Astrocyte of the cerebellum (primary cell): ENCODE data around the gene SFXN5.

Experiments used
- DNase-seq: peaks from one replicate; pipeline ENCODE4 v3.0.0-alpha.2; 2011; ENCODE audit warnings: low read depth
- H3K4me3 ChIP-seq: 2 replicates; pipeline ENCODE4 v1.5.1; 2011; ENCODE audit warnings: mild to moderate bottlenecking, low read depth, low read length, moderate library complexity
- in situ Hi-C: cut with HindIII; loops from 2 replicates; pipeline ENCODE4 v1.10.0; 2017; ENCODE audit warnings: low sequenced_read_pairs
- TF ChIP-seq, protein P1 (sequence below): IDR thresholded peaks from 2 replicates; pipeline ENCODE4 v1.5.1; 2012; ENCODE audit warnings: low read length, low read depth, moderate library complexity, mild to moderate bottlenecking; ENCODE audit errors: missing control alignments

Gene SFXN5

DNA sequence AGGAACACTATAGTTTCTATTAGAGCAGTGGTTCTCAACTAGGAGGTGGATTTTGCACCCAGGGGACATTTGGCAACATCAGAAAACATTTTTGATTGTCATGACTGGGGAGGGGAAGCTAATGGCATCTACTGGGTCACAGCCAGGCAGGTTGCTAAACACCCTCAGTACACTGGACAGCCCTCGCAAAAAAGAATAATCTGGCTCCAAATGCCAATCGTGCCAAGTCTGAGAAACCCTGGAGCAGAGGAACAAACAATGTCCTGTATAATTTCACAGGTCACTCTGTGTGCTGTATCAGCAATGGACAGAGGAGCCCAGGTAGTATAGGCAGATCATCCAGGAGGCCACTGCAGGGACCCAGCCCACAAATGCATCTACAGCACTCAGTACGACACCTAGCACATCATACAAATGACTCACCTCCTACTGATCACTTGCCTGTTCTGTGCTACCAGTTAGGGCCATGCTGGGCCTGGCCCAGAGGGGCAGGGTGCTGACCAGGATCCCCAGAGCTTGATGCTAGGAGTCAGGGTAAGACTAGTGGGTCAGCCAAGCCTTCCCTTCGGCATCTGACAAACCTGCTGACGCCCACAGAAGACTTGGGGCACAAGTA lies 37.6 kb downstream of the SFXN5 start:
- in situ Hi-C loops, result no loop called here
- H3K4me3 ChIP-seq, result no peak overlapping the region
- DNase-seq, result no peak
- TF ChIP-seq, protein P1, sequence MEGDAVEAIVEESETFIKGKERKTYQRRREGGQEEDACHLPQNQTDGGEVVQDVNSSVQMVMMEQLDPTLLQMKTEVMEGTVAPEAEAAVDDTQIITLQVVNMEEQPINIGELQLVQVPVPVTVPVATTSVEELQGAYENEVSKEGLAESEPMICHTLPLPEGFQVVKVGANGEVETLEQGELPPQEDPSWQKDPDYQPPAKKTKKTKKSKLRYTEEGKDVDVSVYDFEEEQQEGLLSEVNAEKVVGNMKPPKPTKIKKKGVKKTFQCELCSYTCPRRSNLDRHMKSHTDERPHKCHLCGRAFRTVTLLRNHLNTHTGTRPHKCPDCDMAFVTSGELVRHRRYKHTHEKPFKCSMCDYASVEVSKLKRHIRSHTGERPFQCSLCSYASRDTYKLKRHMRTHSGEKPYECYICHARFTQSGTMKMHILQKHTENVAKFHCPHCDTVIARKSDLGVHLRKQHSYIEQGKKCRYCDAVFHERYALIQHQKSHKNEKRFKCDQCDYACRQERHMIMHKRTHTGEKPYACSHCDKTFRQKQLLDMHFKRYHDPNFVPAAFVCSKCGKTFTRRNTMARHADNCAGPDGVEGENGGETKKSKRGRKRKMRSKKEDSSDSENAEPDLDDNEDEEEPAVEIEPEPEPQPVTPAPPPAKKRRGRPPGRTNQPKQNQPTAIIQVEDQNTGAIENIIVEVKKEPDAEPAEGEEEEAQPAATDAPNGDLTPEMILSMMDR, result no peak

DNA sequence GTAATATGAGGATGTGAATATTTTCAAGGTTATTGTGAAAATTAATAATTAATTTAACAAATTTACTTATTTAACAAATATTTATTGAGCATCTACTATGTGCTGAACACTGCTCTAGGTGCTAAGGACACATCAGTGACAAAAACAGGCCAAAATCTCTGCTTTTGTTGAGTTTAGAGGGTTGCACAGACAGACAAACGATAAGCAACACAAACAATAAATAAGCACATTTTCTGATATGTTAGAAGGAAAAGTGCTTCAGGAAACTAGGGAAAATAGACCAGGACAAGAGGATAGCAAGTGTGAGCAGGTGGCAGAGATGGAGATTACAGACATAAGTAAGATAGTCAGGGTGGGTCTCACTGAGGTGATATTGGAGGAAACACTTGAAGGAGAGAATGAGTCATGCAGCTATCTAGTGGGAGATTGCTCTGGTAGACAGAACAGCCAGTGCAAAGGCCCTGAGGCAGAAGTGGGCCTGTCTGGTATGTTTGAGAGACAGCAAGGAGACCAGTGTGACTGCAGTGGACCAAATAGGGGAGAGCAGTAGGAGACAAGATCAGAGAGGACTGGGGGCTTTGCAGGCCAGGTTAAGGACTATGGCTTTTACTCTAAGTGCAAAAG lies 38.3 kb downstream of the SFXN5 start:
- TF ChIP-seq, protein P1, result no peak
- DNase-seq, result no peak
- H3K4me3 ChIP-seq, result no peak overlapping the region
- in situ Hi-C loops, result no loop called here

DNA sequence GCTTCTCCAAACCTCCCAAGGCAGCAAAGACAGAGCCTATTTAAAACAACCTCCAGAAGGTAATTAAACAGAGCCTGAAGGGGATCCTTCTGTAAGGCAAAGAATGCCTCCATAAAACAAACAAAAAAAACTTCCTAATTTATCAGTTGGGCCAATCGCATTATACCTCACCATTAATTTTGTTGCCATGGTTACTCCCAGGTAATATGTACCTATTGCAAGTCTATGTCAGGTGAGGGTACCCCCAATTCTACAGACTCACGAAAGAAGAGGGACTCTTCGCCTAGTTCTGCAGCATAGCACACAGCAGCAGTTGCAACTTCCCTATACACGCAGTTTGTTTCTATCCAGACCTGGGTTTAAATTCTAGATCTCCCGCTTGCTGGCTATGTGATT lies 38.8 kb downstream of the SFXN5 start:
- in situ Hi-C loops, result no loop called here

DNA sequence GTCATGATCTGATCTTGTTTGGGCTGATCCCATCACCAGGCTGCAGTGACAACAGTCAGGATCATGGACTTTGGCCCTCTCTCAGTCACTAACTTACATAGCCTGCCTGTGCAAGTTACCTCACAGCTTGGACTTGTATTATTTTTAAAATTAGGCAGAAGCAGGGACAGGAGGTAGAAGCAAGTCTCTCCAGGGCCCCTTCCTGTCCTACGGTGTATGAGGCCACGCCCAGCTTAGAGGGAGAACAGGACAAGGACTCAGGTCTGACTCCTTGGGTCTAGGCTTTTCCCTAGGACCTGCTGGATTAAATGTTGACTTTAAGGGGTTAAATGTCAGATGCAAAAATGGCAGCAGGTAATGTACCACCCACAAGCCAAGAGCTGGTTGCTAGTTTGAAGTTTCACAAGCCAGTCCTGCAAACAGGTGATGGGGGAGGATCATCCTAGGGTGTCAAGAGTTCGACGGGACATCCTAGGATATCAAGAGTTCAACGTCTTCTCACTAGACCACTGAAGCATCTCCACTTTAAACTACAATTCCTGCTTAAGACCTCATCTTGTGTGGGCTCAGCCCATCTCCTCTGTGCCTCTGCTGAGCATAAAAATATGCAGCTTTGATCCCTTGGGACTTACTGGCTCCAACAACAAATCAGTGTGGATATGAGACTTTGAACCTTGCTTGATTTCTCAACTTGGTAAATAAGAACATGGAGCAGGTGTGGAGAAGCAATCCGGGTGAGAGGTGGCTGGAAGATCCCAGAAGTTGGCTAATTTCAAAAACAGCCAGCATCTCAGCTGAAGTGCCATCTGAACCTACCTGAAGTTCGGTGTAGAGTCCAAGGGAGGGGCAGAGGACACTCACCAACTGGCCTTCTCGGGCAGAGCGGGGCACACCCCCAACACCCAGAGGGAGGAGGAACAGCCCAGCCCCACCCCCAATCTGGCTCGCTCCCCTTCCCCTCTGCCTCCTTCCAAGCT lies 39.5 kb downstream of the SFXN5 start:
- TF ChIP-seq, protein P1, result no peak
- no peak for DNase-seq
- in situ Hi-C loops, result no loop called here
- H3K4me3 ChIP-seq, result no peak overlapping the region

More for the DNA sequence above, 38.8 kb downstream of the SFXN5 start:
- no peak for DNase-seq
- no peak overlapping the region for H3K4me3 ChIP-seq
- TF ChIP-seq, protein P1, result no peak

DNA sequence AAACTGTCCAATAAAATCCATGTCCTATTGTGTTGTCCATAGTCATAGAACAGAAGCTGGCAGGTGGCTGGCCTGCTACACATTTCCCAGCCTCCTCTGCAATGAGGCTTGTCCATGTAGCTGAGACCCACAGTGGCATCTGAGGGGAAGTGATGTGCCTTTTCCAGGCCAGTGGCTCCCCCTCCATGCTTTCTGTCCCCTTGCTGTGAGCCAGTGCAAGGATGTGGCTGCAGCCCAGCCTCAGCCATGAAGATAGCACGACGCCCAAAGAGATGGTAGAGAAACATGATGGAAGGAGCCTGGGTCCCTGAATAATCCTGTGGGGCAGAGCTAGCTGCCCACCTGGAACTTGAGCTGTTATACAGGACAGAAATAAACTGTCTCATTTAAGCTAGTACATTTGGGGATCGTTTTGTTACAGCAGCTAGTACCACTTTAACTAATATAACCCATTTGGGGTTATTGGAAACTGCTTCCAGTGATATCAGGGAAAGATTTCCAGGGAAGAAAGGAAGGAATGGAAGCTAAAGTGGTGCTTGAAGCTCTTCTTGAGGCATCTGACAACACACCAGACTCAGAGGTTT lies 40.3 kb downstream of the SFXN5 start:
- DNase-seq, result no peak
- H3K4me3 ChIP-seq, result no peak overlapping the region
- in situ Hi-C loops, result no loop called here
- TF ChIP-seq, protein P1, result no peak

DNA sequence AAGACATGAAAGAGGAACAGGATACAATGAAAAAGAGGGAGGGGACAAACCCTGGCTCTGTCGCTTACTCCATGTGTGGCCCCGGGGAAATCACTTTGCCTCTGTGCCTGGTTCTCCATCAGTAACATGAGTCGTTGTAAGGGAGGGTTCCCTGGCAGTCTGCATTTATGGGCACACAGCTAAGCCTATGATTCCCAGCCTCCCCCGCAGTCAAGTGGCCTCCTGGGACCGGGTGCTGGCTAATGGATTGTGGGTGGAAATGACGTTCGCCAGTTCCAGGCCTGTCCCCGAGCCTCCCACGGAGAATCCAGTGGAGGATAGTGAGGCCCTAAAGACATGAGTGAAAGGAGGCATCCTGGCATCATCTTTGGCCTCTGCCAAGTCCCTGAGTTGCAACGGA lies 42.7 kb downstream of the SFXN5 start:
- TF ChIP-seq, protein P1, result no peak
- in situ Hi-C loops, result no loop called here

More for the DNA sequence above, 42.7 kb downstream of the SFXN5 start:
- DNase-seq, result no peak
- no peak overlapping the region for H3K4me3 ChIP-seq
